GM19438 (cell line): Measurements from ENCODE around the gene COL5A1.
"Not testable (repeated sequence)": the region's sequence is repeated elsewhere in the genome, so short reads cannot be mapped to it uniquely, and the experiment has no call there.

ENCODE experiments used
- ATAC-seq: cut with Tn5 transposase; IDR thresholded peaks from one replicate; pipeline ENCODE4 v1.9.1; 2021; ENCODE audit warnings: low read depth; ENCODE audit not compliant: unreplicated experiment

The COL5A1 gene

DNA sequence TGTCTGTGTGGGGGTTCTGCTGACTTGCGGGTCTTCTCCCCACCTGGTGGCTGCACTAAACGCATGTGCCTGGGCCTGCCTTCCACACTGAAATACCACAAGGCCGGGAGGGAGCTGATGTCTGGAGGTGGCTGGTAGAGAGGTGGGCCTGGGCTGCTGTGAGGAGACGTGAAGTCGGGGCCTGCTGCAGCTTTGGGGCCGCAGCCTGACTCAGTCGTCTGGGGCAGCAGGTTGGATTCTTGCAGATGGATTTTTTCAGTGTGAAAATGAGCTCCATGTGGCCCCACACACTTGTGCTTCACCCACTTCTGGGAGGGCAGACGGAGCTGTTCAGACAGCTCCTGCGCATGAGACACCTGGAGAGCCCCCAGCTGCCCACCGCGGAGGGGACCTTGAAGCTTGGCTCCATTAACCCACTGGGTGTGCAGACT, 29.3 kb downstream of the COL5A1 start:
- ATAC-seq, result no peak

DNA sequence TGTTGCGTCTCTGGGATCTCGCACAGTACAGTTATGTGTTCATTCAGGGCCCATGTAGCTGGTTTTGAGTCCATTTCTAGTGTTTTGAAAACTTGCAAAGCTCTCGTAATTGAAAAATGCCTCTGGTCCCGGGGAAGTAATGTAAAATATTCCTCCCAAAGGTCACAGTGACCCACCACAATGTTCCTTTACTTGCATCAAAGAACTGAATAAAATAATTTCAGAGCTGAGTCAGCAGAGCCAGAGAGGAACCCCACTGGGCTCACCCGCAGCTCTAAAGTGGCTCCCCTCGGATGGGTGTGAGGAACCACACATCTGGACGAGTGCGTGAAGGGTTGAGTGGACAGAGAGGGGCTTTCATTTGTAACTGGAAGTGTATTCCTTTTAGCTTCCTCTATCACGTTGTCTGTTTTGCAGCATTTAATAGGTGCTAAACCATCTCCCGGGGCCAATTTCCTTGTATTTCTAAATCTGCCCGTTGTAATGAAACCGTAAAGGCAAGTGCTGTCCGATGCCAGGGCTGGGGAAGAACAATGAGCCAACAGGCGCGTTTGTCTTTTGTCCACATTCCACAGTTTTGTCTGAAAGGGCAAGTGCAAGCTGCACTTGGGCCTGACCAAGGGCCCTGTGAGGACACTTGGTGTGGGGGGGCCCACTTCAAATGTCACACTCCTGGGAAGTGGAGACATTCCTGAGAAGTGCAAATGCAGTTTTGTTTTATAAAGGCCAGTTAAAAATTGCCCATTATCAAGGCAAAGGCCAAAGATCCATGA, 29.9 kb downstream of the COL5A1 start:
- no peak for ATAC-seq

- ATAC-seq, result no peak
Observed at GRCh38 chr9:134676361-134676760, 34.8 kb downstream of the COL5A1 start.

- ATAC-seq, result no peak
Observed at GRCh38 chr9:134676886-134677285, 35.3 kb downstream of the COL5A1 start.

DNA sequence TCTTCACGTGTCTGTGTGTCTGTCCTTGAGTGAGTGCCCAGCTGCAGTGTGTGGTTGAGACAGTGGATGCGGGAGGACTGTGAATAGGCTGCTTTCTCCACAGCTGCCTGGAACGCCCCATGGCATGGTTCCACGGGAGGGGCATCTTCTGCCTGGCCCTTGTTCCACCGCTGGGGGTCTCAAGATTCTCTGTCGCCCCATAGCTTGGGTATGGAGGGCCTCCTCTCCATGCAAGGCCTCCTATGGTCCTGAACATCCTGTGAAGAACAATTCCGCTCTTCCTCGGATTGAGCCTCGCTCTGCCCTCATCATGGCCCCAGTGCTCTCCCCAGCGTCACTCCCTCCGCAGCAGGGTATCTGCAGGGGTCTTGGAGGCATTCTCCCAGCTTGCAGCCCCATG, 36.1 kb downstream of the COL5A1 start:
- ATAC-seq, result no peak

GRCh38 chr9:134678206-134678605, 36.6 kb downstream of the COL5A1 start:
- ATAC-seq, result no peak

- no peak for ATAC-seq
Observed at GRCh38 chr9:134678666-134679443, 37.3 kb downstream of the COL5A1 start.

DNA sequence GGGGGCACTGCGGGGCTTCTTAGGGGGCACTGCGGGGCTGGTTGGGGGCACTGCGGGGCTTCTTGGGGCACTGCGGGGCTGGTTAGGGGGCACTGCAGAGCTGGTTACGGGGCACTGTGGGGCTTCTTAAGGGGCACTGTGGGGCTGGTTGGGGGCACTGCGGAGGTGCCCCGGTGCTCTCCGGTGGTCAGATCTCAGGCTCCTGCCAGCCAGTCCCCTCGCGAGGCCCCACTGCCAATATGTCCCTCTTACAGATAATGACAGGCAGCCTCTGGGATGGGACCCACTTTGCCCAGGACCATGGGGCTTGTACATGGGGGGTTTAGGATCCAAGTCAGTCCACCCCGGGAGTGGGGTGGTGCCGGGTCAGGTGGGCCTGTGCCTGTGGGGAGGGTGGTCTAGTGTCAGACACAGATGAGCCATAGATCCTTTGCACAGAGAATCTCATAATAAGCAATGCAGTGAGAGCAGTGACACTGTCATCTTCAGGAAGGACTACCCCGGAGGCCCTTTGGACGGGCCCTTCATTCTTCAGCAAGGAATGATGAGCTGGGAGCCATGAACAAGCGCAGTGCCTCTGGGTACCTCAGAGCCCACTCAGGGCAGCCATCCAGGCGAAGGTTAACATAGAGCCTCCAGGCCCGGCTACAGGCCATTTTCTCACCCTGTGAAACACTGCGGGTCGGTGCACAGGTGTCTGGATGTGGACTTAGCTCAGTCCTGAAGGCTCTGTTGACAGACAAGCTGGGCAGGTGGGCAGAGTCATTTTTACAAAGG, 38.2 kb downstream of the COL5A1 start:
- no peak for ATAC-seq

- ATAC-seq, result no peak
Observed at GRCh38 chr9:134680393-134681060, 38.9 kb downstream of the COL5A1 start.

DNA sequence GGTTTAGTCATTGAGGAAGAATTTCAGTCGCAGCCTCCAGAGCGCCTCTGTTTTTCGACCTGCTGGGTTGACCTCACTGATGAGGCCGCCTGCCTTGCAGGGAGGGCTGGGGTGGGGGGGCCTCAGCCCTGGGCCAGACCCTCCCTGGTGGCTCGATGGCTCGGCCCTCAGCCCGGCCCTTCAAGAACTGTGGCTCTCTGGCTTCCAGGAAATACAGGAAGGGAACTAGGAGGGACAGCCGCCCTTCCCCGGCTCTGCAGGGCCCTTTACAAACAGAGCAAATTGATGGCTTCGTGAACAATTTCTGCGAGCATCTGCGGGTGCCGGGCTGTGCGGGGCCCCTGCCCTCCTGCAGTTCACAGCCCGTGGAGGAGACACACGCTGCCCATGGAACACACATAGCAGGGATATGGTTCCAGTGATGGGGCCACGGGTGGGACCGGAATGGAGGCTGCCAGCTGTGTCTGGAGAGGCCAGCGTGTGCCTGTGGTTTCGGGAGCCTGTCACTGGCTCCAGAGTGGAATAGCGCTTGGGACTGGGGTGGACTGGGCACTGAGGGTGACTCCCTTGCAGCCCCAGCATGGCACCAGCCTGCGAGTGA, 39.6 kb downstream of the COL5A1 start:
- ATAC-seq, result no peak

DNA sequence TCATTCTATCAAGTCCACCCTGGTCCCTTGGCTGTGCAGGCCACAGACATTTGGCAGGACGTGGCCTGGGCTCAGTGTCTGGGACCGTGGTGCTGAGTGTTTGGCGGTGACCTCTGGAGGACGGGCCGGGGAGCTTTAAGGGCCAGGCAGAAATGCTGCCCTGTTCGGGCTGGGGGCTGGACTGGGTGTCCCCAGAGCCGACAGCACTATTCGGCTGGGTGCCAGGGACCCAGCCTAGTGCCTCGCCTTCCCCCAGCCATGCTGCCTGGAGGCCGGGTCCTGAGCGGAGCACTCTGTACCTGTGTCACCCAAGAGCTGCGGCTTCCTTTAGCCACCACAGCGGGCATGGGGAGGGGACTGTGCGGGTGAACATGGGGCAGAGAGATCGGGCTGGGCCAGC, 40.4 kb downstream of the COL5A1 start:
- ATAC-seq, result no peak

GRCh38 chr9:134682651-134683364, 41.2 kb downstream of the COL5A1 start:
- no peak for ATAC-seq

DNA sequence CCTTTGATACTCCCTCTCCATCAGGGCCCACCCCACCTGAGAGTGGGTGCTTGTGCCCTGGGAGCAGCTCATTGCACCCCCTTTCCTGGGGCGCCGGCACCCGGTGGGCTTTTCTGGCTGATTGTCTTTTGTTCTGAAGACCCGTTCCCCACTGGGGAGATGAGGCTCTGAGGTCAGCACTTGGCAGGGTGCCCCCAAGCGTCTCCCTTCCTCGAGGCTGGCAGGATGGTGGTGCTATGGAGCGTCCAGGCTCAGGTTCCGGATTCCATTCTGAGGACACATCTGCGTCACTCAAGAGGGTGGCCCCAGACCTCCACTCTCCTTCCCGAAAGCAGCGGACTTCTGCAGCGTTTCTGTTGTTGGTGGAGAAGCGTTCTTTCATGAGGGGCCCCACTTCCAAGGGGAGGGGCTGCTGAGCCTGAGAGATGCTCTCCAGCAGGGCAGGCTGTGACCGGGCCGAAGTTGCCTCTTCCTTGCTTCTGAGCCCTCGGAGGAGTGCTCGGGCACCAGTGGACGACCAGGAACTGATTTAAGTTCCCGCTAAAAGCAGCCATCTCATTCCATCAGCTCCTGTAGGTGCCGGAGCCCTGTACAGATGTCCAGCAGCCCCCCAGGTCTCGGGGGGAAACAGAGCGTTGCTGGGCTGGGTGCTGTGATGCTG, 42.2 kb downstream of the COL5A1 start:
- ATAC-seq, result no peak

DNA sequence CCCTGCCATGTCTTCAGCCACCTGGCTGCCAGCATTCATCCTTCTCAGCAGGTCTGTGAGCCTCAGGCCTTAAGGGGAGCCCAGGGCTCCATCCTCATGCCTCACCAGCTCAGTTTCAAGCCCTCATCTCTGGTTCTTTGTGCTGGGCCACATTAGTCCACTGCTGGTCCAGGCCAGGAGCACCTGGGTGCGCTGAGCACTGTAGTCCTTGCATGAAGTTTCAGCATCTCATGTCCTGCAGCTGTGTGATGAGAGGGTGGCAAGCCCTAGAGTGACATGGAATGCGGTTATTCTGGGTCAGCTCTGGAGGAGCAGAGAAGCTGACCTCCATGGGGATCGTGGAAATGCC, 42.7 kb downstream of the COL5A1 start:
- ATAC-seq, result no peak

- ATAC-seq, result not testable (repeated sequence)
Observed at GRCh38 chr9:134684941-134685340, 43.3 kb downstream of the COL5A1 start.

DNA sequence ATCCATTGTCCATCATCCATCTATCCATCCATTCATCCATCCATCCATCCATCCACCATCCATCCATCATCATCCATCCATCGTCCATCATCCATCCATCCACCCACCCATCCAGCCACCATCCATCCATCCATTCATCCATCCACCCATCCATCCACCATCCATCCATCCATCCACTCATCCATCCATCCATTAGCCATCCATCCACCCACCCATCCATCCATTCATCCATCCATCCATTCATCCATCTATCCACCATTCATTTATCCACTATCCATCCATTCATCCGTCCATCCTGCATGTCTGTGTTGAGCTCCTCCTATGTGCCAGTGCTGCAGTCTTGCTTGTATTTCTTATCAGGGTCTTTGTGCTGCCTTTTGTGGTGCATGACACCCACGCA, 44.2 kb downstream of the COL5A1 start:
- ATAC-seq, result no peak

DNA sequence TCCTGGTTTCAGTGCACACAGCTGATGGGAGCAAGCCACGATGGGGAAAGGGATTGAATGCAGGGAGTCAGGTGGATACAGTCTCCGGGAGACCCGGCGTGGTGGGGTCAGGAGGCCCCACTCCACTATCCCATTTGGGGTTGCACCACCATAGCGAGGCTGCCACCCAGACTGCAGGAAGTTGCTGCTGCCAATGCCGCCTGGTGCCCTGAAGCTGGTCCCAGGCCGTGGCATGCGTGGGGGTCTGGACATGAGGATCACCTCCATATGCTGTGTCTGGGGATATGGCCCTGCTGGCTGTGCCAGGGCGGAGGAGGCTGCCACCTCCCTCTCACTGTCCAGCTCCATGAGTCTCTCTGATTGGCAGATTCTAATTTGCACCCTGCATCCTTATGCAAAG, 45.3 kb downstream of the COL5A1 start:
- no peak for ATAC-seq

GRCh38 chr9:134687556-134687955, 46.0 kb downstream of the COL5A1 start:
- ATAC-seq, result no peak

GRCh38 chr9:134688231-134688630, 46.6 kb downstream of the COL5A1 start:
- no peak for ATAC-seq
